ENCODE results near the gene TANC1. TPM values are rescaled to one million over a fixed set of nuclear protein-coding genes. Genes with fewer than 3 reads are reported as not detected.

The TANC1 gene
- total RNA-seq, 1 donor from 2014 or later, result 84.1 TPM

- no peak overlapping the region for H3K4me3 Mint-ChIP-seq (ENCODE audit: unreplicated experiment)
- H3K4me1 Mint-ChIP-seq (ENCODE audit: unreplicated experiment), result peaks cover 50% of the 10 kb centered on the region
- peaks cover 8% of the 10 kb centered on the region for H3K27me3 Mint-ChIP-seq (ENCODE audit: unreplicated experiment)
- no peak overlapping the region for H3K27ac Mint-ChIP-seq (ENCODE audit: unreplicated experiment)
- H3K36me3 Mint-ChIP-seq (ENCODE audit: low read depth, unreplicated experiment), result peaks cover under 1% of the 10 kb centered on the region
- no peaks in the 10 kb centered on the region for H3K9me3 Mint-ChIP-seq (ENCODE audit: unreplicated experiment)
- no peak for DNase-seq (ENCODE audit: low spot score)
- no peak for TF ChIP-seq CTCF (IDR thresholded peaks at IDR 0.05; ENCODE audit: unreplicated experiment)
Observed at GRCh38 chr2:158975271-158975921, 7.0 kb downstream of the TANC1 start.

DNA sequence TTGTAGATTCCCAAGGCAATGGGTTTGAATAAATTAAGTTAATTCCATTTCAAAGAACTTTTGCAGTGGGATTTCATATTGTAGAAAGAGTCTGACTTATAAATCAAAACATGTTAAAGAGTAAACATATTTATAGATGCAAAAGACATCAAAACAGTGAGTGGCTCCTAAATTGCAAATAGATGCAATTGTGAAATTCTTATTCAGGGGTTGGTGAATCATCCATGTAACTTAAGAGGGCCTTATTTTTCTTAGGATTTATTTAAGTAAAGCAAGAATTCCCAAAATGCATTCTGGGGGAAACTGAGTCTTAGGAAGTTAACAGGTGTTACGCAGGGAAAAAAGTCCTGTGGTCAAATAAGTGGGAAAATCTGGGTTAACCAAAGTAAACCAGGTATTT, 11.3 kb downstream of the TANC1 start:
- Mint-ChIP-seq H3K4me3 (ENCODE audit: unreplicated experiment) (no peak overlapping the region), H3K4me1 (ENCODE audit: unreplicated experiment) (peaks cover 31% of the 10 kb centered on the region), H3K36me3 (ENCODE audit: low read depth, unreplicated experiment) (no peaks in the 10 kb centered on the region), H3K9me3 (ENCODE audit: unreplicated experiment) (no peaks in the 10 kb centered on the region), H3K27me3 (ENCODE audit: unreplicated experiment) (peaks cover 2% of the 10 kb centered on the region), H3K27ac (ENCODE audit: unreplicated experiment) (peak overlapping the region; percentile 40)
- no peak for DNase-seq (ENCODE audit: low spot score)
- no peak for TF ChIP-seq CTCF (IDR thresholded peaks at IDR 0.05; ENCODE audit: unreplicated experiment)

- no peak for TF ChIP-seq CTCF (IDR thresholded peaks at IDR 0.05; ENCODE audit: unreplicated experiment)
- no peak for DNase-seq (ENCODE audit: low spot score)
- Mint-ChIP-seq H3K27ac (ENCODE audit: unreplicated experiment) (peak overlapping the region; percentile 38), H3K4me1 (ENCODE audit: unreplicated experiment) (peaks cover 51% of the 10 kb centered on the region), H3K4me3 (ENCODE audit: unreplicated experiment) (no peak overlapping the region), H3K36me3 (ENCODE audit: low read depth, unreplicated experiment) (no peaks in the 10 kb centered on the region), H3K9me3 (ENCODE audit: unreplicated experiment) (no peaks in the 10 kb centered on the region), H3K27me3 (ENCODE audit: unreplicated experiment) (peaks cover 11% of the 10 kb centered on the region)
Observed at GRCh38 chr2:158984604-158985135, 16.2 kb downstream of the TANC1 start.

DNA sequence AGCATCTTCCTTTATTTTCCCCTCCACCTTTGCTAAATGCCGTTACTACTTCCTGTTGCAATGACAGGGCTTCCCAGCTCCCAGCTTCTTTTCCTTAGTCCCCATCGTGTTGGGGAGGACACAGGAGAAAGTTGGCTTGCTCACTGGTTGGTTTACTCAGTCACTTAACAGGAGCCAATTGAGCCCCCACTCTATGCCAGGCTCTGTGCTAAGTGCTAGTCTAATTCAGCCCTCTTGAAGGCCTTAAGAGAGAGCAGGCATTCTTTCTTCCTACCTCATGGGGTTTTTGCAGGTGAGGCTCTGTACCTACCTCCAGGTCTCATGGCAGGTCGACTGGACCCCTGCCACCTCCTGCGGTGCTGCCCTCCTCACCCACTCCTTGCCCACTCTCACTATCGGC, 20.1 kb downstream of the TANC1 start:
- Mint-ChIP-seq H3K27me3 (ENCODE audit: unreplicated experiment) (peaks cover 9% of the 10 kb centered on the region), H3K36me3 (ENCODE audit: low read depth, unreplicated experiment) (no peaks in the 10 kb centered on the region), H3K4me1 (ENCODE audit: unreplicated experiment) (peaks cover 57% of the 10 kb centered on the region), H3K9me3 (ENCODE audit: unreplicated experiment) (no peaks in the 10 kb centered on the region), H3K4me3 (ENCODE audit: unreplicated experiment) (no peak overlapping the region), H3K27ac (ENCODE audit: unreplicated experiment) (no peak overlapping the region)
- DNase-seq (ENCODE audit: low spot score), result no peak
- TF ChIP-seq CTCF (IDR thresholded peaks at IDR 0.05; ENCODE audit: unreplicated experiment), result no peak

DNA sequence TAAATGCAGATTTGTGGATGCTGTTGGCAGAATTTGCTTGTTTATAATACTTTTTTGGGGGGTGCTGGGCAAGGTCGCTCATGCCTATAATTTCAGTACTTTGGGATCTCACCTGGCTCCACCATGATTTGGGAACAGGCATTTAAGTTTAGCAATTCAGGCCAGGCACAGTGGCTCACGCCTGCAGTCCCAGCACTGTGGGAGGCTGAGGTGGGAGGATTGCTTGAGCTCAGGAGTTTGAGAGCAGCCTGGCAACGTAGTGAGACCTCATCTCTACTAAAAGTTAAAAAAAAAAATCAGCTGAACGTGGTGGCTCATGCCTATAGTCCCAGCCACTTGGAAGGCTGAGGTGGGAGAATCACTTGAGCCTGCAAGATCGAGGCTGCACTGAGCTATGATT, 20.7 kb downstream of the TANC1 start:
- no peak overlapping the region for H3K27ac Mint-ChIP-seq (ENCODE audit: unreplicated experiment)
- no peaks in the 10 kb centered on the region for H3K9me3 Mint-ChIP-seq (ENCODE audit: unreplicated experiment)
- no peaks in the 10 kb centered on the region for H3K36me3 Mint-ChIP-seq (ENCODE audit: low read depth, unreplicated experiment)
- peaks cover 58% of the 10 kb centered on the region for H3K4me1 Mint-ChIP-seq (ENCODE audit: unreplicated experiment)
- H3K27me3 Mint-ChIP-seq (ENCODE audit: unreplicated experiment), result peaks cover 9% of the 10 kb centered on the region
- DNase-seq (ENCODE audit: low spot score), result no peak
- TF ChIP-seq CTCF (IDR thresholded peaks at IDR 0.05; ENCODE audit: unreplicated experiment), result no peak
- no peak overlapping the region for H3K4me3 Mint-ChIP-seq (ENCODE audit: unreplicated experiment)
